IPS DF 19.7 (cell line): ENCODE results near the gene CARD9.
"Not testable (repeated sequence)": the region's sequence is repeated elsewhere in the genome, so short reads cannot be mapped to it uniquely, and the experiment has no call there.

ENCODE experiments used
- DNase-seq: peaks from one replicate; pipeline ENCODE4 v3.0.0-alpha.2; 2013; ENCODE audit warnings: low read depth, low spot score

CARD9 gene

GRCh38 chr9:136323371-136323789, 50.1 kb downstream of the CARD9 start:
- no peak for DNase-seq

GRCh38 chr9:136322756-136323330, 50.6 kb downstream of the CARD9 start:
- no peak for DNase-seq

- no peak for DNase-seq
Measured at GRCh38 chr9:136321561-136321960, 51.9 kb downstream of the CARD9 start.

- DNase-seq, result not testable (repeated sequence)
Measured at GRCh38 chr9:136320972-136321371, 52.5 kb downstream of the CARD9 start.

- not testable (repeated sequence) for DNase-seq
Measured at GRCh38 chr9:136319955-136320354, 53.5 kb downstream of the CARD9 start.

- not testable (repeated sequence) for DNase-seq
Measured at GRCh38 chr9:136319244-136319643, 54.2 kb downstream of the CARD9 start.

GRCh38 chr9:136318776-136319241, 54.7 kb downstream of the CARD9 start:
- no peak for DNase-seq

GRCh38 chr9:136318111-136318775, 55.2 kb downstream of the CARD9 start:
- DNase-seq, result no peak

GRCh38 chr9:136317695-136318094, 55.8 kb downstream of the CARD9 start:
- no peak for DNase-seq

- no peak for DNase-seq
Measured at GRCh38 chr9:136316896-136317676, 56.4 kb downstream of the CARD9 start.

- DNase-seq, result no peak
Measured at GRCh38 chr9:136316271-136316751, 57.2 kb downstream of the CARD9 start.

- no peak for DNase-seq
Measured at GRCh38 chr9:136314944-136315343, 58.5 kb downstream of the CARD9 start.

GRCh38 chr9:136314056-136314416, 59.4 kb downstream of the CARD9 start:
- DNase-seq, result no peak
